Mammary epithelial cell (primary cell): ENCODE results near the gene DHX9.

Experiments
- CTCF ChIP-seq, 2 donors: IDR thresholded peaks in 1 of 2; conservative IDR thresholded peaks in 1 of 2; 2 replicates each; pipeline ENCODE4 v1.5.1; 2011 to 2012; ENCODE audit warnings: inconsistent platforms in 2 of 2, low read length in 2 of 2, mild to moderate bottlenecking in 2 of 2, control low read depth in 1 of 2, low read depth in 1 of 2; ENCODE audit not compliant: insufficient read depth in 1 of 2; ENCODE audit errors: extremely low read depth in 1 of 2
- EZH2 ChIP-seq: IDR thresholded peaks from 2 replicates; pipeline ENCODE4 v1.6.1; 2012; ENCODE audit warnings: low read length, inconsistent platforms, borderline replicate concordance

- no peak for TF ChIP-seq CTCF (conservative IDR thresholded peaks at IDR 0.05 in 1 of 2, IDR thresholded peaks at IDR 0.05 in 1 of 2; ENCODE audit: extremely low read depth in 1 of 2, insufficient read depth in 1 of 2, low read depth in 1 of 2, low read length in 2 of 2)
- no peak for TF ChIP-seq EZH2
These were observed 33.7 kb downstream of the DHX9 start for GRCh38 chr1:182872881-182873280.
